Amygdala (tissue), 56 donors: ENCODE results near the gene VPS13C.
"Not testable (repeated sequence)": the region's sequence is repeated elsewhere in the genome, so short reads cannot be mapped to it uniquely, and the experiment has no call there.

Experiments
- DNase-seq, 56 donors: peaks; one replicate each; lab custom pipeline; 2025; lab: John Stamatoyannopoulos, UW

Gene VPS13C

DNA sequence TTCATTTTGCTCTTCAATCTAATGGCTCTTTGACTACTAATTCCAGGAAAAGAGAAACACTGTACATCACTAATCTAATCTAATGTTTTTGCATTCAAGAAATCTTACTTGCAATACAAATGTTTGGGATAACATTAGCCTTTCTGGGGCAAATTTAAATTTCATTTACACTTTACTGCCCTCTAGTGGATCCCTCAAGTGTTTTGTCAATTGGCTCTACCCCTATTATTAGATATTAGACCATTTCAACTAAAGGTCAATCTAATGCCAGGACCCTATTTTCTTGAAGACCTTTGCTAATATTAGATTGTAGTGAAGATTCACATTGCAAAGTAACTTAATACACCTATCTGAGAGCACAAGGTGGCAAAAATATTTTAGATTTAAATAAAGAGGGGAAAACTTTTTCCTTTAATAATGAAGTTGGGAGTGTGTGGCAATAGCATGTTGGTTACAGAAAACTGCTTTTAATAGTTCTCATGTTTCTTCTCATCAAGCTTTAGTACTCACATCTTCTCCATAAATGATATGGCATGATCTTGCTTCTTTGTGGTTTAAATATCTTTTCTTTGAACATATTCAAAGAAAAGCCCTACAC is 11.6 kb upstream of the VPS13C start:
- peak in 1 of 56 donors; percentile 40 for DNase-seq

- DNase-seq = no peak
These were observed 9.3 kb upstream of the VPS13C start for GRCh38 chr15:62069551-62069950.

- DNase-seq = no peak
These were observed 8.5 kb upstream of the VPS13C start for GRCh38 chr15:62068810-62069167.

- DNase-seq = peak in 9 of 56 donors; percentile 4 to 34 (median 14)
These were observed 8.0 kb upstream of the VPS13C start for GRCh38 chr15:62068071-62068809.

GRCh38 chr15:62067448-62068044 is 7.3 kb upstream of the VPS13C start:
- DNase-seq = peak in 4 of 56 donors; percentile 13 to 30 (median 21)

GRCh38 chr15:62066663-62067447 is 6.6 kb upstream of the VPS13C start, which contains the start of gene C2CD4A:
Gene C2CD4A, plus strand, starts transcription at chr15:62066977. Its CDS starts 637 bp downstream, at chr15:62067614.
- DNase-seq = peak in 20 of 56 donors; percentile 10 to 48 (median 24)

GRCh38 chr15:62063825-62064635 is 3.8 kb upstream of the VPS13C start:
- no peak for DNase-seq

GRCh38 chr15:62060896-62061280 is 641 bp upstream of the VPS13C start:
- no peak for DNase-seq

DNA sequence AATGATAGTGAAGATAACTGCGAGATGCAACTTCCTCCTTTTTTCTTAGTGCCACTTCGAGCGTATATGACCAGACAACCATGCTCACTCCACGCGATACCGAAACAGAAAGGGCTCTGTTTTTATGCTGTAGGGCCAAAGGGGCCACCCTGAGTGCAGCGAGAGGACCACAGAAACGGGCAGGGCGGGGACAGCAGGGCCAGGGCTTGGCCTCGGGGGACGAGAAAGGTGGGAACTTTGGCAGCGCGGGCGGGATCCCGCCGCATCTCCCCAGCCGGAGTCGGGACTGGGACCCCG is 483 bp downstream of the VPS13C start:
- peak in 16 of 56 donors; percentile 13 to 71 (median 49) for DNase-seq

DNA sequence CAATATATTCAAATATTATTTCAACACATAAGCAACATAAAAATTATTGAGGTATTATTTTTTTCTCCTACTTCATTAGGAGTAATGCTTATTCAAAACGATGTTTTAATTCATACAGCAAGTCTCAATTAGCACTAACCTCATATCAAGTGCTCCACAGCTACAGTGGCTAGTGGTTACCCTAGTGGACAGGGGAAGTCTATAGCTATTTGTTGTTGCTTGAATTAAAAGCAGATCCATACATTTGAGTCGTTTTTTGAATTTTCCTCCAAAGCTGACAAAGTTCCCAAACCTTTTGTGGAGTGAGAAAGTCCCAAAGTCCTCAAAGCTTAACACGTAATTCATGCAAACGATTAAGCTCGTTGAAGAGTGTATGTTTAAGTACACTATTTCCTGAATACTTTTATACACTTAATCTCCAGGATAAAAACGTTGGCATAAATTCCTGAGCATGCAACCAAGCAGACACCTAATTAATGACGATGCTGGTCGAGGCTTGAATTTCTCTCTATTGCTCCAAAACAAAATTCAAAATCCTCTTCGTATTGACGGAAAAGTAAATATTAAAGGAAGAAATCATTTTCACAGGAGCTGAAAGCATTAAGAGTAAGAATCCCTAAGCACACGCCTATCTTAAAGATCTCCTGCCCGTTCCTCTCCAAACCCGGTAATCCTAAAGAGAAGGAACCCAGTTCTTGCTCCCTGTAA is 985 bp downstream of the VPS13C start:
- DNase-seq = no peak

DNA sequence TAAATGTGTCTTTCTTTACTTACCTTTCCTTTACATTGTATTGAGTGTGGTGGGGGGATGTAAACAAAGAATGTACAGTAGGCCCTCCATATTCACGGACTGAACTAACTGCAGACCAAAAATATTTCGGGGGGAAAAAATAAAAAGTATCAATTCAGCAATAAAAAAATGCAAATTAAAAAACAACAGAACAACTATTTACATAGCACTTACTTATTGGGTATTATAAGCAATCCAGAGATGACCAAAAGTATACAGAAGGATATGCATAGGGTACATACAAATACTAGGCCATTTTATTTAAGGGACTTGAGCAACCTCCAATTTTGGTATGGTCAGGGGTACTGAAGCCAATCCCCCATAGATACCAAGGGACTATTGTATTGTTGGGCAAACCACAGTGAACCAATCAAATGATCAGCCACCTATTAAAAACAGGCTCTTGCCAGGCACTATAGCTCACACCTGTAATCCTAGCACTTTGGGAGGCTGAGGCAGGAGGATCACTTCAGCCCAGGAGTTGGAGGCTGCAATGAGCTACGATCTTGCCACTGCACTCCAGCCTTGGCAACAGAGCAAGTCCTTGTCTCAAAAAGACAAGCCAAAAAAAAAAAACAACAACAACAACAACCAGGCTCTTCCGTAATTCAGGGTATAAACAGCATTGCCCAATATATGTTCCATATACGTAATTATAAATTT is 1.8 kb downstream of the VPS13C start:
- no peak for DNase-seq

DNA sequence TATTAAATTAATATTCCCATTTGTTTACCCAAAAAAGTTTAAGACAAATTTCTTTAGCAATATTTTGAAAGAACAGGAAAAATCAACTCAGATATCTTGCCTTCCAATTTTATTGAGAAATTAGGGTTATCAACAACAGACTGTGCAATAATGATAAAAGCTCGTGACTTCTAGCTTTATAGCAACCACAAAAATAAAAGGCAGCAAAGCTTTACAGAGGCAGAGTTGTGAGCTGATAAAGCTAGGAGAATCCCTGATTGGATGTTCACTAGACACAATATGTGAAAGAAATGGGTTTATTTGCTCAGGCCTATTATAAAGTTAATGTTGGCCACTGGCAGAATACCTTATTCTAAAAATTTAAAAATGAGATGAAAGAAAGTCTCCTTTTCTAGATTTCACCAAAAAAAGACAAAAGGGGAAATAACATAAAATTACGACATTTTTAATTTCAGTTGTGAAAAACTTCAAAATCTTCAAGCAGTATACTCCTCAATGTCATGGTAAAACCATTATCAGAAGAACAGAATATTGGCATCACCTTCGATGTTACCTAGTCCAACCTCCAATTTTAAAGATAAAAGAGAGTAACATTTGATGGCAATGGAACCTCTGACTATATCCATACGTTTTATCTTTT is 2.8 kb downstream of the VPS13C start:
- DNase-seq = no peak

- no peak for DNase-seq
These were observed 5.3 kb downstream of the VPS13C start for GRCh38 chr15:62054979-62055378.

- DNase-seq = no peak
These were observed 6.7 kb downstream of the VPS13C start for GRCh38 chr15:62053439-62054085.

DNA sequence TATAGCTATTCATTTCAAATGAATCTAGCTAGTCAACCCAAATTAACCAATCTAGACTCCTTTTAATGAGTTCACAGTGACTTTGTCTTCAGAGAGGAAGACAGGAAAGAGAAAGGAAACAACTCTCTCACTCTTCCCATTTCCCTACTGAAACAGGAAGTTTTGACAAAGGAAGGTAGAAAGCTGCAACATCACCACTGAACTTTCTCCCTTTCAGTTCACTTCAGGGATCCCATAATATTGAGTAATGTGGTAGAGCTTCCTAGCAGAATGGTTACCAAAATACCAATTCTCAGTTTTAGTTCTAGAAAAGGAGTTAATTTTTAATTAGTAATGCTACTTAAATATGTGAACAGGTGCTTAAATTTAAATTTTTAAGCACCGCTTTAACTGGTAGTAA is 7.5 kb downstream of the VPS13C start:
- DNase-seq = no peak

DNA sequence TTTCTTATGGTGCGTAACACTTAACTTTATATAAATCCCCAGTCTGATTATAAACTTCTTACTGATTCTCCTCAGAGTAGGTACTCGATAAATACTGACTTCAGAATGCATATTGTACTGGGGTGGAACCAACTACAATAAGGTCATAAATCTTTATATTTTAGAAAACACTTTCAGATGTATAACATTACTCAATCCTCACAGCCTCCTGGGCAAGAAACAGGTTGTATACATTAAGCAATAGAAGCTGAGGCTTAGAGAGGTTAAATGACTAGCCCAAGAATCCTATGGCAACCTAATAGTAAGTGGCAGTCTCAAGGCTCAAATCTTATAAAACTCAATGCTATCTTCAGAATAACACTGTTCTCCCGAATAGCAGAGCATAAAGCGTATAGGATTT is 9.1 kb downstream of the VPS13C start:
- DNase-seq = no peak

- no peak for DNase-seq
These were observed 10.1 kb downstream of the VPS13C start for GRCh38 chr15:62050115-62050514.

- DNase-seq = not testable (repeated sequence)
These were observed 12.0 kb downstream of the VPS13C start for GRCh38 chr15:62048254-62048653.
